Astrocyte (in vitro differentiated cells and primary cell): ENCODE results near the gene ROPN1. TPM values are rescaled to one million over a fixed set of nuclear protein-coding genes. Genes with fewer than 3 reads are reported as not detected.
A peak's percentile ranks its signal among the peaks of the same experiment; 100 is the strongest.

Source experiments
- DNase-seq: peaks from one replicate; pipeline ENCODE4 v3.0.0-alpha.2; 2010; ENCODE audit warnings: low read depth
- FAIRE-seq: peaks from 2 replicates; lab custom pipeline; 2011; peaks lifted over from hg19 to GRCh38; lab: Jason Lieb, UNC
- H2AFZ ChIP-seq: 2 replicates; pipeline ENCODE4 v1.6.0; 2012; ENCODE audit warnings: low read depth, low read length, inconsistent platforms
- H3K27ac ChIP-seq: 2 replicates; pipeline ENCODE4 v1.5.1; 2011; ENCODE audit warnings: low read depth, low read length, inconsistent platforms
- H3K27me3 ChIP-seq: 2 replicates; pipeline ENCODE4 v1.6.0; 2011; ENCODE audit warnings: low read length, inconsistent platforms; ENCODE audit not compliant: insufficient read depth
- H3K36me3 ChIP-seq: 2 replicates; pipeline ENCODE4 v1.5.1; 2011; ENCODE audit warnings: low read length, inconsistent platforms; ENCODE audit not compliant: insufficient read depth
- H3K4me1 ChIP-seq: 2 replicates; pipeline ENCODE4 v1.5.1; 2011; ENCODE audit warnings: low read length, inconsistent platforms; ENCODE audit not compliant: insufficient read depth
- H3K4me2 ChIP-seq: 2 replicates; pipeline ENCODE4 v1.6.0; 2012; ENCODE audit warnings: low read length, inconsistent platforms
- H3K4me3 ChIP-seq: 2 replicates; pipeline ENCODE4 v1.5.1; 2011; ENCODE audit warnings: low read depth, mild to moderate bottlenecking, low read length, inconsistent platforms; ENCODE audit not compliant: insufficient read depth
- H3K79me2 ChIP-seq: 2 replicates; pipeline ENCODE4 v1.6.0; 2012; ENCODE audit warnings: mild to moderate bottlenecking, low read length, inconsistent platforms; ENCODE audit not compliant: insufficient read depth
- H3K9ac ChIP-seq: 2 replicates; pipeline ENCODE4 v1.6.0; 2012; ENCODE audit warnings: mild to moderate bottlenecking, low read length, inconsistent platforms
- H3K9me3 ChIP-seq: 2 replicates; pipeline ENCODE4 v1.5.1; 2012; ENCODE audit warnings: low read depth, mild to moderate bottlenecking, low read length, inconsistent platforms; ENCODE audit not compliant: insufficient read depth
- H4K20me1 ChIP-seq: 2 replicates; pipeline ENCODE4 v1.6.0; 2012; ENCODE audit warnings: low read length, inconsistent platforms; ENCODE audit not compliant: insufficient read depth
- H3K27ac Mint-ChIP-seq: one replicate; pipeline ENCODE4 v1.8.0; 2021; ENCODE audit warnings: mild to moderate bottlenecking, mixed read lengths; ENCODE audit not compliant: unreplicated experiment
- H3K27me3 Mint-ChIP-seq: one replicate; pipeline ENCODE4 v1.8.0; 2021; ENCODE audit warnings: low read depth, mixed read lengths; ENCODE audit not compliant: unreplicated experiment
- H3K36me3 Mint-ChIP-seq: one replicate; pipeline ENCODE4 v1.8.0; 2021; ENCODE audit warnings: low read depth, mixed read lengths; ENCODE audit not compliant: unreplicated experiment
- H3K4me1 Mint-ChIP-seq: one replicate; pipeline ENCODE4 v1.8.0; 2021; ENCODE audit warnings: low read depth, mixed read lengths; ENCODE audit not compliant: unreplicated experiment
- H3K4me3 Mint-ChIP-seq: one replicate; pipeline ENCODE4 v1.8.0; 2021; ENCODE audit warnings: mild to moderate bottlenecking, moderate library complexity, mixed read lengths; ENCODE audit not compliant: unreplicated experiment
- H3K9me3 Mint-ChIP-seq: one replicate; pipeline ENCODE4 v1.8.0; 2021; ENCODE audit warnings: mild to moderate bottlenecking, mixed read lengths; ENCODE audit not compliant: unreplicated experiment
- EZH2 ChIP-seq: IDR thresholded peaks from 2 replicates; pipeline ENCODE4 v1.6.1; 2012; ENCODE audit warnings: mild to moderate bottlenecking, low read length, inconsistent platforms; ENCODE audit not compliant: insufficient read depth
- total RNA-seq: library from RNA; stranded (reverse); gene quantifications from 2 replicates; pipeline ENCODE4 v1.2.1, GENCODE V29; 2021
- TF ChIP-seq, protein P1 (sequence below): IDR thresholded peaks from 2 replicates; pipeline ENCODE4 v1.5.1; 2011; ENCODE audit warnings: low read depth, mild to moderate bottlenecking, inconsistent platforms, low read length, moderate library complexity; ENCODE audit not compliant: insufficient read depth

ROPN1 gene
- total RNA-seq, 1 donor from 2014 or later, result not detected

DNA sequence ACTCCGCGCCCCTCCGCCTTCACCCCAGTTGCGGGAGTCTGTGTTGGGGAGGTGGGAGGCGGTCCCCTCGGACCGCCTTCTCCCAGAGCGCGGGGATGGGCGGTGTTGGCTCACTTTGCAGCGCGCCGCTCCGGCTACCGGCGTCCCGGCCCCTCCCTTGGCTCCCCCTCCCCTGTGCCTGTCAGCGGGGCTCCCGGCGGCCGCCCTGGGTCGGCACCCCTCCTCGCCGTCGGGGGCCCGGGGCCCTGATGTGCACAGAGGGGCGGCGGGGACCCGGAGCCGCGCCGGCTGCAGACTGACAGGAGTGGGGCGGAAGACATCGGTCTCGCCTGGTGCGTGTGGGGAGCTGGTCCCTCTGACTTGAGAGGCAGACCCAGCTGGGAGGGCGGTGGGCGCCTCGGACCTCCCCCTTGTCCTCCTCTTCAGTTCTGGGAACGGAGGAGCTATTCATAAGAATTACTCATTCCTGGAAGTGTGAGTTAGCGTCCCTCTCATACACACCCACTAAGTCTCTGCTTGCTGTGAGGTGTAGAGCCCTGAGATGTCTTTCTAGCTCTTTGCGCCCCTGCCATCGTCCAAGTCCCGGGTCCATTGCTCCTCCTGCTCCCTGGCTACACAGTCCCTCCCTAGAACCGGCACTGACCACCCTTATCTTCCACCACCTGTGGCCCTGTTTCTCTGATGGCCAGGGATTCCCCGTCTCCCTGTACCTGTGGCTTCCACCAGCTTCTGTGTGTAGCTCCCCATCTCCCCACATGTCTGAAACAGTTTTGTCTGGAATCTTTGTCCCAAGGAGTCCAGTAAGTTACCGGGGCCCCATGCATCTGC, 42.3 kb upstream of the ROPN1 start:
- peaks cover 4% of the 10 kb centered on the region for H3K27me3 Mint-ChIP-seq
- Histone ChIP-seq H3K27me3 (no peaks in the 10 kb centered on the region), H3K36me3 (no peaks in the 10 kb centered on the region), H4K20me1 (peaks cover 50% of the 10 kb centered on the region), H3K4me1 (peaks cover 18% of the 10 kb centered on the region), H3K79me2 (peaks cover 49% of the 10 kb centered on the region), H3K27ac (peak overlapping the region; percentile 48), H3K4me3 (peak overlapping the region; percentile 83), H3K4me2 (peak overlapping the region; percentile 100), H3K9me3 (no peaks in the 10 kb centered on the region), H2AFZ (peak overlapping the region; percentile 98), H3K9ac (peak overlapping the region; percentile 86)
- H3K36me3 Mint-ChIP-seq, result peaks cover 2% of the 10 kb centered on the region
- peak overlapping the region; percentile 92 for H3K4me3 Mint-ChIP-seq
- peak overlapping the region; percentile 47 for H3K27ac Mint-ChIP-seq
- peaks cover 16% of the 10 kb centered on the region for H3K4me1 Mint-ChIP-seq
- no peaks in the 10 kb centered on the region for H3K9me3 Mint-ChIP-seq
- TF ChIP-seq, protein P1, sequence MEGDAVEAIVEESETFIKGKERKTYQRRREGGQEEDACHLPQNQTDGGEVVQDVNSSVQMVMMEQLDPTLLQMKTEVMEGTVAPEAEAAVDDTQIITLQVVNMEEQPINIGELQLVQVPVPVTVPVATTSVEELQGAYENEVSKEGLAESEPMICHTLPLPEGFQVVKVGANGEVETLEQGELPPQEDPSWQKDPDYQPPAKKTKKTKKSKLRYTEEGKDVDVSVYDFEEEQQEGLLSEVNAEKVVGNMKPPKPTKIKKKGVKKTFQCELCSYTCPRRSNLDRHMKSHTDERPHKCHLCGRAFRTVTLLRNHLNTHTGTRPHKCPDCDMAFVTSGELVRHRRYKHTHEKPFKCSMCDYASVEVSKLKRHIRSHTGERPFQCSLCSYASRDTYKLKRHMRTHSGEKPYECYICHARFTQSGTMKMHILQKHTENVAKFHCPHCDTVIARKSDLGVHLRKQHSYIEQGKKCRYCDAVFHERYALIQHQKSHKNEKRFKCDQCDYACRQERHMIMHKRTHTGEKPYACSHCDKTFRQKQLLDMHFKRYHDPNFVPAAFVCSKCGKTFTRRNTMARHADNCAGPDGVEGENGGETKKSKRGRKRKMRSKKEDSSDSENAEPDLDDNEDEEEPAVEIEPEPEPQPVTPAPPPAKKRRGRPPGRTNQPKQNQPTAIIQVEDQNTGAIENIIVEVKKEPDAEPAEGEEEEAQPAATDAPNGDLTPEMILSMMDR, result no peak
- TF ChIP-seq EZH2, result peak; percentile 69
- peak; percentile 53 for DNase-seq
- no peak for FAIRE-seq

DNA sequence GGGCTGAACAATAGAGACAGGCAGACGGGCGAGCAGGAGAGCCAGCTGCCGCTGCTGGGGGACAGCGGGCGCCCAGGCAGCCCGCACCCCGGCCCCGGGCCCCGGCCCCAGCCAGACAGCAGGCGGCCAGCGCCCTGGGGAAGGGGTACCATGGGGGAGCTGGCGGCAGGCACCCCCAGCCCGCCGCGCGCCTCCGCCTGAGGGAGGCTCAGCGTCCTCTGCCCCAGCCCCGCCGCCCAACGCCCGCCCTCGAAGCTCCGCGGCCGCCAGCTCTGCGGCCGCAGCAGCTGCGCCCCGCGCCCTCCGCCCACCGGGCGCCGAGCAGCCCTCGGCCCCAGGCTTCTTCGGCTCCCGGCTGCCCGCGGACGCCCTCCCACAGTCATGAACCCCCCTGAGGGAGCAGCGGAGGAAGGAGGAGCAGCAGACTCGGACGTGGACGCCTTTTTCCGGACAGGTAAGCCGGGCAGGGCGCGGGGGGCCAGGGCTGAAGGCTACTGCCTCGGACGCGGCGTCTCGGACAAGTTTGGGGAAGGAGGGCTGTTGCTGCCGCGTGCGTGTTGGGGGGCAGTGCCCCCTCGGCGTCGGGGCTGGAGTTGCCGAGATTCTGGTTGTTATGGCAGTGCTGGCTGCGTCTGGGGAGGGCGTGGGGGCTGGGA, 41.6 kb upstream of the ROPN1 start, which contains the start of gene KALRN:
KALRN (plus strand) TSS at position 10 of the 656 bp plus-strand sequence.
- peaks cover 44% of the 10 kb centered on the region for H3K79me2 ChIP-seq
- H3K27ac ChIP-seq, result peak within 1 kb of the TSS; percentile 48

More for the DNA sequence above, 41.6 kb upstream of the ROPN1 start, which contains the start of gene KALRN:
- Histone ChIP-seq H3K9me3 (no peaks in the 10 kb centered on the region), H3K4me1 (peaks cover 18% of the 10 kb centered on the region), H3K4me3 (peak within 1 kb of the TSS; percentile 83), H3K4me2 (peak within 1 kb of the TSS; percentile 100), H4K20me1 (peaks cover 44% of the 10 kb centered on the region), H3K9ac (peak within 1 kb of the TSS; percentile 86), H3K27me3 (no peaks in the 10 kb centered on the region), H2AFZ (peak within 1 kb of the TSS; percentile 98), H3K36me3 (no peaks in the 10 kb centered on the region)
- peaks cover 2% of the 10 kb centered on the region for H3K36me3 Mint-ChIP-seq
- H3K4me3 Mint-ChIP-seq, result peak within 1 kb of the TSS; percentile 92
- DNase-seq (no peak), FAIRE-seq (no peak)
- H3K27ac Mint-ChIP-seq, result no peak within 1 kb of the TSS
- peaks cover 16% of the 10 kb centered on the region for H3K4me1 Mint-ChIP-seq
- H3K9me3 Mint-ChIP-seq, result no peaks in the 10 kb centered on the region
- TF ChIP-seq, protein P1, result peak; percentile 4
- TF ChIP-seq EZH2, result peak; percentile 76
- peaks cover 4% of the 10 kb centered on the region for H3K27me3 Mint-ChIP-seq
